Vagina (tissue), 2 donors: ENCODE measurements around the gene TTC34.
"Not testable (repeated sequence)": the region's sequence is repeated elsewhere in the genome, so short reads cannot be mapped to it uniquely, and the experiment has no call there.

Experiments
- POLR2A ChIP-seq, 2 donors: fragments of 450-650 bp; IDR thresholded peaks; one replicate each; pipeline ENCODE4 v1.6.1; 2017; ENCODE audit warnings: antibody characterized with exemption in 2 of 2, mild to moderate bottlenecking in 2 of 2, moderate library complexity in 2 of 2
- POLR2AphosphoS5 ChIP-seq, 2 donors: sonication (generic); formaldehyde crosslinking; IDR thresholded peaks; one replicate each; pipeline ENCODE4 v1.9.0; 2017; ENCODE audit warnings: antibody characterized with exemption in 2 of 2, mild to moderate bottlenecking in 2 of 2, low read depth in 1 of 2; ENCODE audit not compliant: insufficient read depth in 1 of 2
- TF ChIP-seq, protein P1 (sequence below), 3 experiments: fragments of 450-650 bp in 2 of 3; fragments of 200-600 bp in 1 of 3; sonication (generic) in 1 of 3; IDR thresholded peaks; one replicate each; pipeline ENCODE4 v1.5.1; 2017 to 2019; ENCODE audit warnings: antibody characterized with exemption in 3 of 3, mild to moderate bottlenecking in 2 of 3, moderate library complexity in 2 of 3

DNA sequence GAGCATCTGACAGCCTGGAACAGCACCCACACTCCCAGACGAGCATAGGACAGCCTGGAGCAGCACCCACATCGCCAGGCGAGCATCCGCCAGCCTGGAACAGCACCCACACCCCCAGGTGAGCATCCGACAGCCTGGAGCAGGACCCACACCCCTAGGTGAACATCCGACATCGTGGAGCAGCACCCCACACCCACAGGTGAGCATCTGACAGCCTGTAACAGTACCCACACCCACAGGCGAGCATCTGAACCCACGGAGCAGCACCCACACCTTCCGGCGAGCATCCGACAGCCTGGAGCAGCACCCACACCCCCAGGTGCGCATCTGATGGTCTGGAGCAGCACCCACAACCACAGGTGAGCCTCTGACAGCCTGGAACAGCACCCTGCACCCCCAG, 44.0 kb downstream of the TTC34 start:
- TF ChIP-seq POLR2A (IDR thresholded peaks at IDR 0.05); POLR2AphosphoS5 (IDR thresholded peaks at IDR 0.05; ENCODE audit: insufficient read depth in 1 of 2, low read depth in 1 of 2): not testable (repeated sequence)
- TF ChIP-seq, protein P1, sequence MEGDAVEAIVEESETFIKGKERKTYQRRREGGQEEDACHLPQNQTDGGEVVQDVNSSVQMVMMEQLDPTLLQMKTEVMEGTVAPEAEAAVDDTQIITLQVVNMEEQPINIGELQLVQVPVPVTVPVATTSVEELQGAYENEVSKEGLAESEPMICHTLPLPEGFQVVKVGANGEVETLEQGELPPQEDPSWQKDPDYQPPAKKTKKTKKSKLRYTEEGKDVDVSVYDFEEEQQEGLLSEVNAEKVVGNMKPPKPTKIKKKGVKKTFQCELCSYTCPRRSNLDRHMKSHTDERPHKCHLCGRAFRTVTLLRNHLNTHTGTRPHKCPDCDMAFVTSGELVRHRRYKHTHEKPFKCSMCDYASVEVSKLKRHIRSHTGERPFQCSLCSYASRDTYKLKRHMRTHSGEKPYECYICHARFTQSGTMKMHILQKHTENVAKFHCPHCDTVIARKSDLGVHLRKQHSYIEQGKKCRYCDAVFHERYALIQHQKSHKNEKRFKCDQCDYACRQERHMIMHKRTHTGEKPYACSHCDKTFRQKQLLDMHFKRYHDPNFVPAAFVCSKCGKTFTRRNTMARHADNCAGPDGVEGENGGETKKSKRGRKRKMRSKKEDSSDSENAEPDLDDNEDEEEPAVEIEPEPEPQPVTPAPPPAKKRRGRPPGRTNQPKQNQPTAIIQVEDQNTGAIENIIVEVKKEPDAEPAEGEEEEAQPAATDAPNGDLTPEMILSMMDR (IDR thresholded peaks at IDR 0.05) = not testable (repeated sequence)
